WTC11 (cell line): ENCODE data around the gene SMAD9. TPM values are rescaled to one million over a fixed set of nuclear protein-coding genes. Genes with fewer than 3 reads are reported as not detected.

Experiments used
- ATAC-seq: fragments of 200-7000 bp; cut with Tn5 transposase; 2 replicates; pipeline ENCODE4 v1.10.0; 2021; ENCODE audit warnings: mild to moderate bottlenecking, moderate library complexity
- CTCF ChIA-PET: fragments of 300-600 bp; sonication (Branson Sonifier 250); formaldehyde crosslinking; loops from one replicate; lab custom pipeline; 2021; ENCODE audit warnings: antibody characterized with exemption; lab: Charles Lee
- POLR2A ChIA-PET: fragments of 350-600 bp; sonication (Branson Sonifier 250); formaldehyde crosslinking; loops from one replicate; lab custom pipeline; 2021; ENCODE audit warnings: antibody characterized with exemption; lab: Charles Lee
- DNase-seq: peaks from one replicate; pipeline ENCODE4 v3.0.0; 2021; ENCODE audit warnings: low spot score
- H3K27ac Mint-ChIP-seq: 2 replicates; pipeline ENCODE4 v1.8.0; 2021; ENCODE audit warnings: mixed read lengths
- H3K27me3 Mint-ChIP-seq: 2 replicates; pipeline ENCODE4 v1.8.0; 2021; ENCODE audit warnings: low read depth, mild to moderate bottlenecking, moderate library complexity, mixed read lengths
- H3K36me3 Mint-ChIP-seq: 2 replicates; pipeline ENCODE4 v1.8.0; 2021; ENCODE audit warnings: mixed read lengths
- H3K4me1 Mint-ChIP-seq: 2 replicates; pipeline ENCODE4 v1.8.0; 2022; ENCODE audit warnings: mixed read lengths
- H3K4me3 Mint-ChIP-seq: 2 replicates; pipeline ENCODE4 v1.8.0; 2021; ENCODE audit warnings: mild to moderate bottlenecking, moderate library complexity, mixed read lengths
- H3K9me3 Mint-ChIP-seq: 2 replicates; pipeline ENCODE4 v1.8.0; 2021; ENCODE audit warnings: mixed read lengths
- AR ChIP-seq: fragments of 250-450 bp; sonication (Bioruptor Pico); IDR thresholded peaks from 2 replicates; pipeline ENCODE4 v1.9.0; 2021; ENCODE audit warnings: mild to moderate bottlenecking
- CBFB ChIP-seq: sonication (generic); formaldehyde crosslinking; IDR thresholded peaks from 2 replicates; pipeline ENCODE4 v1.8.1; 2022; ENCODE audit warnings: mild to moderate bottlenecking, low read depth, missing genetic modification reagents
- CDX4 ChIP-seq: fragments of 250-450 bp; sonication (Bioruptor Pico); IDR thresholded peaks from 2 replicates; pipeline ENCODE4 v1.9.0; 2021; ENCODE audit warnings: moderate library complexity, mild to moderate bottlenecking, inconsistent platforms, borderline replicate concordance
- EMX1 ChIP-seq: fragments of 250-450 bp; sonication (Bioruptor Pico); IDR thresholded peaks from 2 replicates; pipeline ENCODE4 v1.8.0; 2021; ENCODE audit warnings: mild to moderate bottlenecking
- ESRRA ChIP-seq: sonication (generic); formaldehyde crosslinking; IDR thresholded peaks from 2 replicates; pipeline ENCODE4 v1.8.1; 2022; ENCODE audit warnings: mild to moderate bottlenecking, missing genetic modification reagents, borderline replicate concordance
- IRF1 ChIP-seq: sonication (generic); formaldehyde crosslinking; IDR thresholded peaks from 2 replicates; pipeline ENCODE4 v1.8.0; 2023; ENCODE audit warnings: missing genetic modification reagents
- IRF2 ChIP-seq: sonication (generic); formaldehyde crosslinking; IDR thresholded peaks from 2 replicates; pipeline ENCODE4 v1.8.0; 2022; ENCODE audit warnings: low read depth, missing genetic modification reagents, borderline replicate concordance
- JUN ChIP-seq: sonication (generic); formaldehyde crosslinking; IDR thresholded peaks from 2 replicates; pipeline ENCODE4 v1.8.0; 2023; ENCODE audit warnings: mild to moderate bottlenecking, missing genetic modification reagents
- MXD4 ChIP-seq: fragments of 250-450 bp; sonication (Bioruptor Pico); IDR thresholded peaks from 2 replicates; pipeline ENCODE4 v1.8.0; 2021; ENCODE audit warnings: mild to moderate bottlenecking, moderate library complexity, borderline replicate concordance
- NFYB ChIP-seq: sonication (generic); formaldehyde crosslinking; conservative IDR thresholded peaks from 2 replicates; pipeline ENCODE4 v1.8.0; 2022; ENCODE audit warnings: low read depth, missing genetic modification reagents
- NR2C2 ChIP-seq: sonication (generic); formaldehyde crosslinking; IDR thresholded peaks from 2 replicates; pipeline ENCODE4 v1.8.0; 2022; ENCODE audit warnings: mild to moderate bottlenecking, missing genetic modification reagents
- RELA ChIP-seq: sonication (generic); formaldehyde crosslinking; IDR thresholded peaks from 2 replicates; pipeline ENCODE4 v1.8.1; 2022; ENCODE audit warnings: missing genetic modification reagents, mild to moderate bottlenecking, borderline replicate concordance
- SP1 ChIP-seq: sonication (generic); formaldehyde crosslinking; conservative IDR thresholded peaks from 2 replicates; pipeline ENCODE4 v1.8.1; 2022; ENCODE audit warnings: missing genetic modification reagents
- TP53 ChIP-seq: sonication (generic); formaldehyde crosslinking; IDR thresholded peaks from 2 replicates; pipeline ENCODE4 v1.8.1; 2023; ENCODE audit warnings: mild to moderate bottlenecking, missing genetic modification reagents
- ZBTB21 ChIP-seq: sonication (generic); formaldehyde crosslinking; IDR thresholded peaks from 2 replicates; pipeline ENCODE4 v1.8.1; 2023; ENCODE audit warnings: mild to moderate bottlenecking, missing genetic modification reagents, borderline replicate concordance
- total RNA-seq: library from RNA; stranded (reverse); gene quantifications from 3 replicates; pipeline ENCODE4 v1.2.3, GENCODE V29; 2021
- TF ChIP-seq, protein P1 (sequence below): fragments of 250-450 bp; sonication (Bioruptor Pico); IDR thresholded peaks from 2 replicates; pipeline ENCODE4 v2.1.2; 2022; ENCODE audit warnings: mild to moderate bottlenecking, moderate library complexity
- TF ChIP-seq, protein P2 (sequence below): sonication (generic); formaldehyde crosslinking; IDR thresholded peaks from 2 replicates; pipeline ENCODE4 v1.8.1; 2022; ENCODE audit warnings: missing genetic modification reagents, borderline replicate concordance
- TF ChIP-seq, protein P3 (sequence below): sonication (generic); formaldehyde crosslinking; IDR thresholded peaks from 2 replicates; pipeline ENCODE4 v1.8.0; 2022; ENCODE audit warnings: mild to moderate bottlenecking, missing genetic modification reagents
- TF ChIP-seq, protein P4 (sequence below): sonication (generic); formaldehyde crosslinking; IDR thresholded peaks from 2 replicates; pipeline ENCODE4 v1.8.0; 2022; ENCODE audit warnings: mild to moderate bottlenecking, missing genetic modification reagents

SMAD9 gene
- total RNA-seq, 1 experiment from 2014 or later = 1.2 TPM

- no peaks in the 10 kb centered on the region for H3K36me3 Mint-ChIP-seq
- no peak overlapping the region for H3K4me3 Mint-ChIP-seq
- POLR2A ChIA-PET = no interaction called here
- no peak overlapping the region for H3K27ac Mint-ChIP-seq
- no peak for ATAC-seq
- CTCF ChIA-PET = no interaction called here
- no peak for DNase-seq
- H3K9me3 Mint-ChIP-seq = no peaks in the 10 kb centered on the region
- H3K27me3 Mint-ChIP-seq = peaks cover 39% of the 10 kb centered on the region
- peaks cover 11% of the 10 kb centered on the region for H3K4me1 Mint-ChIP-seq
- TF ChIP-seq RELA (no peak), ESRRA (CRISPR knock-in tag) (no peak), SP1 (CRISPR knock-in tag) (no peak), EMX1 (no peak), NR2C2 (no peak)
- TF ChIP-seq, protein P1, sequence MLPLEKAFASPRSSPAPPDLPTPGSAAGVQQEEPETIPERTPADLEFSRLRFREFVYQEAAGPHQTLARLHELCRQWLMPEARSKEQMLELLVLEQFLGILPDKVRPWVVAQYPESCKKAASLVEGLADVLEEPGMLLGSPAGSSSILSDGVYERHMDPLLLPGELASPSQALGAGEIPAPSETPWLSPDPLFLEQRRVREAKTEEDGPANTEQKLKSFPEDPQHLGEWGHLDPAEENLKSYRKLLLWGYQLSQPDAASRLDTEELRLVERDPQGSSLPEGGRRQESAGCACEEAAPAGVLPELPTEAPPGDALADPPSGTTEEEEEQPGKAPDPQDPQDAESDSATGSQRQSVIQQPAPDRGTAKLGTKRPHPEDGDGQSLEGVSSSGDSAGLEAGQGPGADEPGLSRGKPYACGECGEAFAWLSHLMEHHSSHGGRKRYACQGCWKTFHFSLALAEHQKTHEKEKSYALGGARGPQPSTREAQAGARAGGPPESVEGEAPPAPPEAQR (CRISPR knock-in tag) = no peak
- TF ChIP-seq, protein P2, sequence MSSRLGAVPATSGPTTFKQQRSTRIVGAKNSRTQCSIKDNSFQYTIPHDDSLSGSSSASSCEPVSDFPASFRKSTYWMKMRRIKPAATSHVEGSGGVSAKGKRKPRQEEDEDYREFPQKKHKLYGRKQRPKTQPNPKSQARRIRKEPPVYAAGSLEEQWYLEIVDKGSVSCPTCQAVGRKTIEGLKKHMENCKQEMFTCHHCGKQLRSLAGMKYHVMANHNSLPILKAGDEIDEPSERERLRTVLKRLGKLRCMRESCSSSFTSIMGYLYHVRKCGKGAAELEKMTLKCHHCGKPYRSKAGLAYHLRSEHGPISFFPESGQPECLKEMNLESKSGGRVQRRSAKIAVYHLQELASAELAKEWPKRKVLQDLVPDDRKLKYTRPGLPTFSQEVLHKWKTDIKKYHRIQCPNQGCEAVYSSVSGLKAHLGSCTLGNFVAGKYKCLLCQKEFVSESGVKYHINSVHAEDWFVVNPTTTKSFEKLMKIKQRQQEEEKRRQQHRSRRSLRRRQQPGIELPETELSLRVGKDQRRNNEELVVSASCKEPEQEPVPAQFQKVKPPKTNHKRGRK (CRISPR knock-in tag) = no peak
- TF ChIP-seq, protein P3, sequence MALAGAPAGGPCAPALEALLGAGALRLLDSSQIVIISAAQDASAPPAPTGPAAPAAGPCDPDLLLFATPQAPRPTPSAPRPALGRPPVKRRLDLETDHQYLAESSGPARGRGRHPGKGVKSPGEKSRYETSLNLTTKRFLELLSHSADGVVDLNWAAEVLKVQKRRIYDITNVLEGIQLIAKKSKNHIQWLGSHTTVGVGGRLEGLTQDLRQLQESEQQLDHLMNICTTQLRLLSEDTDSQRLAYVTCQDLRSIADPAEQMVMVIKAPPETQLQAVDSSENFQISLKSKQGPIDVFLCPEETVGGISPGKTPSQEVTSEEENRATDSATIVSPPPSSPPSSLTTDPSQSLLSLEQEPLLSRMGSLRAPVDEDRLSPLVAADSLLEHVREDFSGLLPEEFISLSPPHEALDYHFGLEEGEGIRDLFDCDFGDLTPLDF = no peak
- TF ChIP-seq, protein P4, sequence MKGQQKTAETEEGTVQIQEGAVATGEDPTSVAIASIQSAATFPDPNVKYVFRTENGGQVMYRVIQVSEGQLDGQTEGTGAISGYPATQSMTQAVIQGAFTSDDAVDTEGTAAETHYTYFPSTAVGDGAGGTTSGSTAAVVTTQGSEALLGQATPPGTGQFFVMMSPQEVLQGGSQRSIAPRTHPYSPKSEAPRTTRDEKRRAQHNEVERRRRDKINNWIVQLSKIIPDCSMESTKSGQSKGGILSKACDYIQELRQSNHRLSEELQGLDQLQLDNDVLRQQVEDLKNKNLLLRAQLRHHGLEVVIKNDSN (CRISPR knock-in tag) = no peak
These were observed 4.0 kb downstream of the SMAD9 start for GRCh38 chr13:36915896-36916640.

GRCh38 chr13:36915106-36915505 is 4.9 kb downstream of the SMAD9 start:
- H3K4me3 Mint-ChIP-seq = no peak overlapping the region
- H3K36me3 Mint-ChIP-seq = no peaks in the 10 kb centered on the region
- no peak for TF ChIP-seq MXD4 (CRISPR knock-in tag)
- TF ChIP-seq AR (CRISPR knock-in tag) = no peak
- TF ChIP-seq, protein P2 (CRISPR knock-in tag) = no peak
- no peak for TF ChIP-seq CBFB
- no peak for TF ChIP-seq NFYB
- TF ChIP-seq IRF1 = no peak
- no peak for TF ChIP-seq CDX4 (CRISPR knock-in tag)
- TF ChIP-seq IRF2 (CRISPR knock-in tag) = no peak
- no peak for TF ChIP-seq ZBTB21 (CRISPR knock-in tag)
- no peak for TF ChIP-seq SP1 (CRISPR knock-in tag)
- TF ChIP-seq JUN (CRISPR knock-in tag) = no peak
- no peak for TF ChIP-seq TP53 (CRISPR knock-in tag)
- ChIA-PET CTCF (no interaction called here), POLR2A (no interaction called here)
- peaks cover 32% of the 10 kb centered on the region for H3K27me3 Mint-ChIP-seq
- no peaks in the 10 kb centered on the region for H3K9me3 Mint-ChIP-seq
- no peak for DNase-seq
- no peak overlapping the region for H3K27ac Mint-ChIP-seq
- no peak for ATAC-seq
- H3K4me1 Mint-ChIP-seq = peaks cover 11% of the 10 kb centered on the region
